ENCODE results near the gene FBXL7.
A peak's percentile ranks its signal among the peaks of the same experiment; 100 is the strongest.

DNA sequence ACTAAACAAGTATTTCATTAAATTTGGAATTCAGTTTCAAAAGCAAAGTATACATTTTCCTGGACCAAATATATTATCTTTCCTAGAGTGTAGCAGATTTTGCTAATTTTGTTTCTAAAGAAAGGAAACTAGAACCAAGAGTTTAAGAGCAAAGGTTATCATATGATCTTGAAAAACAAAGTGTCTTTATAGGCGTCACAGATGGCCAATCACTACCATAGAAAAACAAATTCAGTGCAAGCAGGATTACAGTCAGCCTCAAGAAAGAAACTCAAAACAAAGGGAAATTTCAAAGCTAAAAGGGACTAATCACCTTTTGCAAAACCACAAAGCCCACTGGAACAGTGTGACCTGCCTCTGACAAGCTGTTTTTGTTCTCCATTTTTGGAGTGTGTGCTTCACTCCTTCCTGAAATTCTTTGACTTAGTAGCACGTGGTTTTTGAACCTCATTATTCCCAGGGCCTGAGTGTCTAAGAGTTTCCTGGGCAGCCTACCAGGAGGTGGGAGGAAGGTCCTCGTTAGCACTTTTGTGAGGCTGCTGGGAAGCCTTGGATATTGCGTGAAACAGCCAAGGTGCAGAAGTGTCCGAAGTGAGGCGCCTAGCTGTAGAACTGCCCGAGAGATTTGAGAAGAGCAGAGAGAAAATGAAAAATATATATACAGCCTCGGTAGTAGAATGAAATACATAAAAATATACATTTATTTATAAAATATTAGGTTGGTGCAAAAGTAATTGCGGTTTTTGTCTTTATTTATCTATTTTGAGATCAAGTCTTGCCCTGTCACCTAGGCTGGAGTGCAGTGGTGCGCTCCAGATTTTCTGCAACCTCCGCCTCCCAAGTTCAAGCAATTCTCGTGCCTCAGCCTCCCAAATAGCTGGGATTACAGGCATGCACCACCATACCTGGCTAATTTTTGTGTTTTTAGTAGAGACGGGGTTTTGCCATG, 433.6 kb downstream of the FBXL7 start:
- TF ChIP-seq, protein P1, sequence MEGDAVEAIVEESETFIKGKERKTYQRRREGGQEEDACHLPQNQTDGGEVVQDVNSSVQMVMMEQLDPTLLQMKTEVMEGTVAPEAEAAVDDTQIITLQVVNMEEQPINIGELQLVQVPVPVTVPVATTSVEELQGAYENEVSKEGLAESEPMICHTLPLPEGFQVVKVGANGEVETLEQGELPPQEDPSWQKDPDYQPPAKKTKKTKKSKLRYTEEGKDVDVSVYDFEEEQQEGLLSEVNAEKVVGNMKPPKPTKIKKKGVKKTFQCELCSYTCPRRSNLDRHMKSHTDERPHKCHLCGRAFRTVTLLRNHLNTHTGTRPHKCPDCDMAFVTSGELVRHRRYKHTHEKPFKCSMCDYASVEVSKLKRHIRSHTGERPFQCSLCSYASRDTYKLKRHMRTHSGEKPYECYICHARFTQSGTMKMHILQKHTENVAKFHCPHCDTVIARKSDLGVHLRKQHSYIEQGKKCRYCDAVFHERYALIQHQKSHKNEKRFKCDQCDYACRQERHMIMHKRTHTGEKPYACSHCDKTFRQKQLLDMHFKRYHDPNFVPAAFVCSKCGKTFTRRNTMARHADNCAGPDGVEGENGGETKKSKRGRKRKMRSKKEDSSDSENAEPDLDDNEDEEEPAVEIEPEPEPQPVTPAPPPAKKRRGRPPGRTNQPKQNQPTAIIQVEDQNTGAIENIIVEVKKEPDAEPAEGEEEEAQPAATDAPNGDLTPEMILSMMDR (IDR thresholded peaks at IDR 0.05; ENCODE audit: extremely low read depth in 1 of 2, insufficient read depth in 1 of 2, low read depth in 1 of 2, low read length in 2 of 2), result no peak
- no peak for TF ChIP-seq POLR2A (IDR thresholded peaks at IDR 0.05; ENCODE audit: low read depth, low read length)
- TF ChIP-seq EZH2 (IDR thresholded peaks at IDR 0.05; ENCODE audit: borderline replicate concordance, low read depth, low read length, severe bottlenecking), result no peak
- no peak for TF ChIP-seq MYC (IDR thresholded peaks at IDR 0.05; ENCODE audit: low read depth, low read length)
- TF ChIP-seq, protein P2, sequence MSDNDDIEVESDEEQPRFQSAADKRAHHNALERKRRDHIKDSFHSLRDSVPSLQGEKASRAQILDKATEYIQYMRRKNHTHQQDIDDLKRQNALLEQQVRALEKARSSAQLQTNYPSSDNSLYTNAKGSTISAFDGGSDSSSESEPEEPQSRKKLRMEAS (IDR thresholded peaks at IDR 0.05; ENCODE audit: insufficient read depth, insufficient read length), result peak; percentile 74
- TF ChIP-seq FOS (IDR thresholded peaks at IDR 0.05; ENCODE audit: borderline replicate concordance, insufficient read depth, low read length), result no peak
- TF ChIP-seq JUN (IDR thresholded peaks at IDR 0.05; ENCODE audit: borderline replicate concordance, insufficient read depth, insufficient read length, low read depth), result no peak
- TF ChIP-seq POLR2AphosphoS5 (IDR thresholded peaks at IDR 0.05; ENCODE audit: insufficient read depth, low read depth, low read length), result no peak

Measured in endothelial cell of umbilical vein (primary cell).